NOMO-1 treated with DMSO at 0.1 percent for 48 hours (cell line): ENCODE measurements around the gene CRACR2B.
A peak's percentile ranks its signal among the peaks of the same experiment; 100 is the strongest.

ENCODE experiments used
- DNase-seq: peaks from one replicate; lab custom pipeline; 2025; ENCODE audit not compliant: unreplicated experiment; lab: John Stamatoyannopoulos, UW

Gene CRACR2B

GRCh38 chr11:810040-810567 lies 17.6 kb upstream of the CRACR2B start:
- DNase-seq: no peak

GRCh38 chr11:811446-812245 lies 16.1 kb upstream of the CRACR2B start:
- DNase-seq: no peak

- DNase-seq: no peak
Measured at GRCh38 chr11:812390-812789, 15.3 kb upstream of the CRACR2B start.

GRCh38 chr11:813072-813455 lies 14.7 kb upstream of the CRACR2B start:
- no peak for DNase-seq

- DNase-seq: no peak
Measured at GRCh38 chr11:813456-814096, 14.1 kb upstream of the CRACR2B start.

- DNase-seq: no peak
Measured at GRCh38 chr11:815675-816432, 11.9 kb upstream of the CRACR2B start.

GRCh38 chr11:816433-816779 lies 11.3 kb upstream of the CRACR2B start:
- no peak for DNase-seq

GRCh38 chr11:818396-819128 lies 9.2 kb upstream of the CRACR2B start, which contains the start of gene PNPLA2:
PNPLA2 (plus strand) TSS chr11:818914; CDS start chr11:819719, 805 bp downstream.
- DNase-seq: no peak

GRCh38 chr11:819129-819931 lies 8.4 kb upstream of the CRACR2B start:
- peak; percentile 88 for DNase-seq

GRCh38 chr11:819943-820649 lies 7.6 kb upstream of the CRACR2B start:
- DNase-seq: peak; percentile 92

- DNase-seq: peak; percentile 25
Measured at GRCh38 chr11:820655-821511, 6.8 kb upstream of the CRACR2B start.

GRCh38 chr11:821512-822371 lies 6.0 kb upstream of the CRACR2B start:
- peak; percentile 46 for DNase-seq

- no peak for DNase-seq
Measured at GRCh38 chr11:823441-824291, 4.1 kb upstream of the CRACR2B start.

- no peak for DNase-seq
Measured at GRCh38 chr11:824292-824880, 3.3 kb upstream of the CRACR2B start.

GRCh38 chr11:824942-825341 lies 2.8 kb upstream of the CRACR2B start:
- DNase-seq: no peak
